ENCODE measurements around the gene CKS2.

GRCh38 chr9:89278551-89278950, 32.4 kb upstream of the CKS2 start:
- TF ChIP-seq, protein P1, sequence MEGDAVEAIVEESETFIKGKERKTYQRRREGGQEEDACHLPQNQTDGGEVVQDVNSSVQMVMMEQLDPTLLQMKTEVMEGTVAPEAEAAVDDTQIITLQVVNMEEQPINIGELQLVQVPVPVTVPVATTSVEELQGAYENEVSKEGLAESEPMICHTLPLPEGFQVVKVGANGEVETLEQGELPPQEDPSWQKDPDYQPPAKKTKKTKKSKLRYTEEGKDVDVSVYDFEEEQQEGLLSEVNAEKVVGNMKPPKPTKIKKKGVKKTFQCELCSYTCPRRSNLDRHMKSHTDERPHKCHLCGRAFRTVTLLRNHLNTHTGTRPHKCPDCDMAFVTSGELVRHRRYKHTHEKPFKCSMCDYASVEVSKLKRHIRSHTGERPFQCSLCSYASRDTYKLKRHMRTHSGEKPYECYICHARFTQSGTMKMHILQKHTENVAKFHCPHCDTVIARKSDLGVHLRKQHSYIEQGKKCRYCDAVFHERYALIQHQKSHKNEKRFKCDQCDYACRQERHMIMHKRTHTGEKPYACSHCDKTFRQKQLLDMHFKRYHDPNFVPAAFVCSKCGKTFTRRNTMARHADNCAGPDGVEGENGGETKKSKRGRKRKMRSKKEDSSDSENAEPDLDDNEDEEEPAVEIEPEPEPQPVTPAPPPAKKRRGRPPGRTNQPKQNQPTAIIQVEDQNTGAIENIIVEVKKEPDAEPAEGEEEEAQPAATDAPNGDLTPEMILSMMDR (IDR thresholded peaks at IDR 0.05): no peak
- TF ChIP-seq POLR2A (IDR thresholded peaks at IDR 0.05): no peak
